Measurements from ENCODE around the gene CPTP.

DNA sequence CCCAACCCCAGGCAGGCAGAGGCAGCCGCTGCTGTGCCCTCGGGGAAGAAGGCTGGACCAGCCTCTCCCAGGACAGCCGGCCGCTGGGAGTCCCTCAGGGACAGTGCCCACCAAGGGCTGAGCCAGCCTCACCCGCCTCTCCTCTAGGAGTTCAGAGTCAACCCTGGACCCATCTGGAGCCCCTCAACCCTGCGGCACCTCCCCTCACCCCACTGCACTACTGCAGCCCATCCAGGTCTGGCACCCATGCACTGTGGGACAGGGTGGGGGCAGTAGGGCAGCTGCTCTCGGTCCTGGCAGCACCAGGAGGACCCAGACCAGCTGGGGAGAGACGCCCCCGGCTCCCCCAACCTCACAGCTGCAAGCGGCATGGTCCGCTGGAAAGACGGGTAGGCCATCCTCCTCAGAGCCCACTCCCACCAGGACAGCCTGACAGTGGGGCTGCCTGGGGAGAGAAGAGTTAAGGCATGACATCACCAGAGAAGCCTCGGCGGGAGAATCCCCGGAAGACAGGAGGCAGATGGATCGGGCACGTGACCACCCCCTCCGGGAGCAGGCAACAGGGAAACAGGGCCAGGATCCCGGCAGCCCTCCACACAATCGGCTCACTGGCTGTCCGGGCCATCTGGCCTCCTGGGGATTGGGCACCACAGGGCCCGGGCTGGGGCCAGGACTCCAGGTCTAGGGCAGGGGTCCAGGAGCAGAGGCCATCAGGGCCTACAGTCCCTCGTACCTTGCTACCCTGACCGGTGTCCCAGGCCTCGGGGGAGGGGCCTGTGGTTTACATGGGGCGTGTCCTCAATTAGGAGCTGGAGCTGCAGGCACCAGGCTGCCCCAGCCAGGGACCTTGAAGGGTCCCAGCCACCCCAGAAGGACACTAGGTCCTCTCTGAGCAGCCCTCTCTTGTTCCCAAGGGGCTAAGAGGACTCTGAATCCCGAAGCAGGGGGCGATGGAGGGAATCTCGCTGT is 20.0 kb upstream of the CPTP start:
- TF ChIP-seq, protein P1, sequence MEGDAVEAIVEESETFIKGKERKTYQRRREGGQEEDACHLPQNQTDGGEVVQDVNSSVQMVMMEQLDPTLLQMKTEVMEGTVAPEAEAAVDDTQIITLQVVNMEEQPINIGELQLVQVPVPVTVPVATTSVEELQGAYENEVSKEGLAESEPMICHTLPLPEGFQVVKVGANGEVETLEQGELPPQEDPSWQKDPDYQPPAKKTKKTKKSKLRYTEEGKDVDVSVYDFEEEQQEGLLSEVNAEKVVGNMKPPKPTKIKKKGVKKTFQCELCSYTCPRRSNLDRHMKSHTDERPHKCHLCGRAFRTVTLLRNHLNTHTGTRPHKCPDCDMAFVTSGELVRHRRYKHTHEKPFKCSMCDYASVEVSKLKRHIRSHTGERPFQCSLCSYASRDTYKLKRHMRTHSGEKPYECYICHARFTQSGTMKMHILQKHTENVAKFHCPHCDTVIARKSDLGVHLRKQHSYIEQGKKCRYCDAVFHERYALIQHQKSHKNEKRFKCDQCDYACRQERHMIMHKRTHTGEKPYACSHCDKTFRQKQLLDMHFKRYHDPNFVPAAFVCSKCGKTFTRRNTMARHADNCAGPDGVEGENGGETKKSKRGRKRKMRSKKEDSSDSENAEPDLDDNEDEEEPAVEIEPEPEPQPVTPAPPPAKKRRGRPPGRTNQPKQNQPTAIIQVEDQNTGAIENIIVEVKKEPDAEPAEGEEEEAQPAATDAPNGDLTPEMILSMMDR (IDR thresholded peaks at IDR 0.05; ENCODE audit: poor library complexity, severe bottlenecking) = no peak
- TF ChIP-seq EZH2 (IDR thresholded peaks at IDR 0.05; ENCODE audit: borderline replicate concordance, insufficient read depth, low read length, poor library complexity, severe bottlenecking) (no peak), SMC3 (conservative IDR thresholded peaks at IDR 0.05; ENCODE audit: poor library complexity) (peak; percentile 14), EP300 (conservative IDR thresholded peaks at IDR 0.05; ENCODE audit: poor library complexity, severe bottlenecking) (peak; percentile 47), RAD21 (conservative IDR thresholded peaks at IDR 0.05) (no peak), POLR2AphosphoS5 (IDR thresholded peaks at IDR 0.05) (peak; percentile 64), MXI1 (conservative IDR thresholded peaks at IDR 0.05; ENCODE audit: poor library complexity, severe bottlenecking) (peak; percentile 54), TAF1 (IDR thresholded peaks at IDR 0.05; ENCODE audit: low read depth) (no peak)

All from neural cell (in vitro differentiated cells).